AG10803 (cell line): ENCODE measurements around the gene ADAM30.
"Not testable (repeated sequence)": the region's sequence is repeated elsewhere in the genome, so short reads cannot be mapped to it uniquely, and the experiment has no call there.

Experiments used
- DNase-seq: peaks from one replicate; pipeline ENCODE4 v3.0.0; 2010; ENCODE audit warnings: low read depth
- H3K4me3 ChIP-seq: 2 replicates; pipeline ENCODE4 v1.5.1; 2011; ENCODE audit warnings: mild to moderate bottlenecking, low read length, control low read depth
- CTCF ChIP-seq: conservative IDR thresholded peaks from 2 replicates; pipeline ENCODE4 v1.5.1; 2011; ENCODE audit warnings: mild to moderate bottlenecking, low read length, control low read depth, inconsistent platforms

The ADAM30 gene

GRCh38 chr1:119844206-119844605 is 52.1 kb downstream of the ADAM30 start:
- H3K4me3 ChIP-seq, DNase-seq: not testable (repeated sequence)
- TF ChIP-seq CTCF, result peak; percentile 32; the same call in 1 of the 2 replicates
